GM19455 (cell line): Measurements from ENCODE around the gene KCNG2.

Experiments used
- ATAC-seq: cut with Tn5 transposase; IDR thresholded peaks from one replicate; pipeline ENCODE4 v1.9.1; 2021; ENCODE audit not compliant: unreplicated experiment

Gene KCNG2

DNA sequence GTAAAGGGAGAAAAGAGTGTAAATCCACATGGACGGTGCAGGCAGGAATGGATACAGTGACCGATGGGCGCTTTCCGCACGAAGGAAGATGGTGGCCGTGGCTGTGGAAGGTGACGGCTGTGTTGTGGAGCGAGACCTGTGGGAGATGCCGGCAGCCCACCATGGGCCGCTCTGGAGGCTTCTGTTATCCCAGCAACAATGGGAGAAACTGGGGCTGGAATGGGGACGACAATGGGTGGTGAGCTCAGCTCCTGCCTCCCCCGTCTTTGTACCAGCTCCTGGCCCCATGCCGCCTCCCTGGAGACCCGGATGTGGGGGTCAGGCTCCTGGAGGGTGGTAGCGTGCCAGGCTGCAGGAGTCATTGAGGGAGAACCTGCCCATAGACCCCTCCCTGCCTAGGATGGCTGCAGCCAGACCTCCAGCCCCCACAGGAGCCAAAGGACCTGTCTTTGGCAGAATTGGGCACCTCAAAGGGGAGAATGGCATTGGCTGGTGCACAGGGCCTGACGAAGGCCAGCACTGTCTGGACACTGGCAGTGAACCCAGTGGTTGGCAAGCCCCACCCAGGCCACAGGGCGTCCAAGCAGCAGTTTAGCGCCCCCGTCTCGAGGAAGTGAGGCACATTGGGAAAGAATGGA lies 81.1 kb downstream of the KCNG2 start:
- no peak for ATAC-seq

- no peak for ATAC-seq
These were observed 81.8 kb downstream of the KCNG2 start for GRCh38 chr18:79879566-79879965.

- ATAC-seq = no peak
These were observed 84.0 kb downstream of the KCNG2 start for GRCh38 chr18:79881695-79882094.

DNA sequence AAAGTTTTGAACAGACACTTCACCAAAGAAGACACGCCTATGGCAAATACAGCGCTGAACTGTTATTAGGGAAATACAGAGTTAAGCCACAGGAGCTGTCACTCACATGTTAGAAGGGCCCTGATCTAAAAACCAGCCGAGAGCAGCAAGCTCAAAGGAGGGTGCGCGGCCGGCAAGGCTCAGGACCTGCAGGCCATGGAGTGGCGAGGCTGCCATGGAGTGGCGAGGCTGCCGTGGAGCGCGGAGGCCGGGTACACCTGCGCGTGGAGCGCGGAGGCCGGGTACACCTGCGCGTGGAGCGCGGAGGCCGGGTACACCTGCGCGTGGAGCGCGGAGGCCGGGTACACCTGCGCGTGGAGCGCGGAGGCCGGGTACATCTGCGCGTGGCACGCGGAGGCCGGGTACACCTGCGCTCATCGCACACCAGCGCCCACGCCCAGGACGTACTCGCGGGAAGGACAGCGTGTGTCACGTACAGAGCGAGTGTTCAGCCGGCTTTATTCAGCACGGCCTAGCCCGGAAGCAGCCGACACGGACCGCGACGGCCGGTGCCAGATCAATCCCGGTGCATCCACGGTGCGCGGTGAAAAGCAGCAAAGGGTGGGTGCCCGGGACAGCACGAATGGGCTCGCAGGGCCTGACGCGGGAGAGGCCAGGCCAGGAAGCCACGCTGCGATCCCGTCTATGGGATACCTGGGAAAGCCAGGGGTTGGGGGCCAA lies 84.9 kb downstream of the KCNG2 start:
- ATAC-seq = no peak

GRCh38 chr18:79883461-79884293 lies 85.9 kb downstream of the KCNG2 start:
- ATAC-seq = no peak

DNA sequence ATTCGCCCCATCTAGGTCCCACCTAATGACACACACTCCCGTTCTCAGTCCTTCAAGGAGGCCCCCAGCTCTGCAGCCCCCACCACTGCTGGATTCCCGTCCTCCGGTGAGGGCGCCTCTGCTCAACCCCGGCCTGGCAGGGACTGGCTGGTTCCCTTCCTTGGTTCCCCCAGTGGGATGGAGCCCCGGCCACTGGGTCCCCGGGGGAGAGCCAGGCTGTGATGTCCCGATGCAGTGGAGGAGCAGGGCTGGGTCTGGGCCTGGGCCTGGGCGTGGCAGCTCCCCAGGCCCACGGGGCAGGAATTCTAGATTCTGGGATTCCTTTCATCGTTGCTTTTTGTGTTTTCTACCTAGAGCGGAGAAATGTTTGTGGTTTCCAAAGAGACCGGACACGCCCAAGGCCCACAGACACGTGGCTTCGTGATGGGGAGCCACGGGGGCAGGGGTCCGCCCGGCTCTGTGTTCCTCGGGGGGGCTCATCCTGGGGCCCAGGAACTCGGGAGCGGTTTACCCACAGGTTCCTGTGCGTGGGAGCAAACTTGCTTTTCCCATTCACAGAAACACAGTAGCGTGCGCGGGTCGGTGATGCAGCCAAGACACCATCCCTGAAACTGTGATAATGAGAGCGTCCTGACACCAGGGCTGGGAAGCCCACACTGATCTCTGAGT lies 86.7 kb downstream of the KCNG2 start:
- no peak for ATAC-seq

DNA sequence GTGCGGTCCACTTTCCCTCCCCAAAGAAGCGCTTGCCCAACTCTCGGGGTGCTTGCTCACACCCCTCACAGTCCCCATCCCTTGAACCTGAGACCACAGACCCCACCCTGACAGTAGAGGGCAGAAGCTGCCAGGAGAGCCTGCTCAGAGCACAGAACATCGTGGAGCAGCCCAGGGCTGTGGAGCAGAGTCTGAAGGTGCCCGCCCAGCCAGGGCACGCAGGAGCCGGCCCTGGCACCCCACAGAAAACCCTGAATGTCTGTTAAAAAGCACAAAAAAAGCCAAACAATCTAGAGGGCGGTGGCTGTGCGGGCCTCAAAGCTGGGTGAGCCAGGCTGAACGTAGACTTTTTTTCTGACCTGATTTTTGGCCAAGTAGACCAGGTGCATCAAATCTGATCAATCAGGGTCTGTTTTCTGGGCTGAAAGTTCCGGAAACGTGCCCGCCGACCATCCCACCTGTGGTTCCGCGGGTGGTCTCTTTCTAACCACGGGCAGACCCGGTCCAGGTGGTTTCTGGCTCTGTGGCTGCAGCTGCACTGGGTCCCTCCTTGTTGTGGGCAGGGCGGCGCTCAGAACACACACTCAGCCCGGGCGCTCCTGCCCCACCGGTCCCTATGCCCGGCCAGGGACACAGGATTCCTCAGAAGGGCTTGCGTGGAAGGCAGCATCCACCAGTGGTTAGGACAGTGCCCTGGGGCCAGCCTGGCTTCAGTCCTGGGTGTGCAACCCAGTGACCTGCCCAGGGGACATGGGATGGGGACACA lies 87.4 kb downstream of the KCNG2 start:
- ATAC-seq = no peak

DNA sequence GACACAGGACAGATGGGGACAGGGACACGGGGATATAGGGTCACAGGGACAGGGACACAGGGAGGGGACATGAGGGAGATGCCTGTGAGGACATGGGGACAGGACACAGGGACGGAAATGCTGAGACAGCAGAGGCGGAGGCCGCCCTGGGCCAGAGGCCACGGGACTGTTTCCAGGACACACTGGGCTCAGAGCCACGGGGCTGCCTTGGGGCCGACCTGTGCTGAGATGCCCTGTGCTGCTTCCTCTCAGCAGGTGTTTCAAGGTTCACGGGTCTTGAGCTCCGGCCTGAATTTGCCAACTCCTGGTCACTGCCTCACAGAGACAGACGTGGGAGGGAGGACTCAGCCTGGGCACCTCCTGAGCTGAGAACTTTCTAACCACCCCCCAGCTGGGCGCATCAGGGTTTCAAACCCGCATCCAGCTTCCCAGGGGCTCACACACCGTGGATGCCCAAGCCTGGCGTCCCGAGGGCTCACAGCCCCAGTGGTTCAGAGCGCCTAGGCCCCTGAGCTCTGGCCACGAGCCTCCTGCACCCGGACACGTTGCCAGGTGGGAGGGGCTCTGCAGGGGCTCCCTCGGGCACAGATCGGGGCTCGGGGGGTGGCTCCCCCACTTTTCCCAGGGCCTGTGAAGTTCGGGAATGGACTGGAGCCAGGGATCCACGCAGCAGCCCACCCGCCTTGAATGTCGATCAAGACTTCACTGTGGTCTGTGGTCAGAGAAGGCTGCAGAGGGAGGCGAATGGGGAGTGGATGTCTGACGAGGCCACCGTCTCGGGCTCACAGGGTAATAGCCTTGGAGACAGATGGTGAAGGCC lies 89.7 kb downstream of the KCNG2 start:
- ATAC-seq = no peak

- ATAC-seq = no peak
These were observed 90.3 kb downstream of the KCNG2 start for GRCh38 chr18:79888016-79888415.

DNA sequence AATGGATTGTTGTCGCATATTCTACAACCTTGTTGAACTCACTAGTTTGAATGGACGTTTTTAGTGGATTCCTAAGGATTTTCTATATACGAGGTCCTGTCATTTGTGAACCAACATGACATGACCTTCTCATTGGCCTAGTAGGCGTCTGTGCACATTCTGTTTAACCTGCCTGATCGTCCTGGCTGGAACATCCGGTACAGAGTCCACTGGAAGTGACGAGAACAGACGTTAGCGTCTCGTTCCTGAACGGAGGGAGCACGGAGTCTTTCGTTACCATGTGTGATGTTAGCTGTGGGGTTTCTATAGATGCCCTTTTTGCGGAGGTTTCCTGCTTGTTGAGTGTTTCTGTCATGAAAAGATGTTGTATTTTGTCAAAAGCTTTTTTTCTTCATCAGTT lies 91.8 kb downstream of the KCNG2 start:
- no peak for ATAC-seq

- ATAC-seq = no peak
These were observed 92.9 kb downstream of the KCNG2 start for GRCh38 chr18:79890674-79891073.

DNA sequence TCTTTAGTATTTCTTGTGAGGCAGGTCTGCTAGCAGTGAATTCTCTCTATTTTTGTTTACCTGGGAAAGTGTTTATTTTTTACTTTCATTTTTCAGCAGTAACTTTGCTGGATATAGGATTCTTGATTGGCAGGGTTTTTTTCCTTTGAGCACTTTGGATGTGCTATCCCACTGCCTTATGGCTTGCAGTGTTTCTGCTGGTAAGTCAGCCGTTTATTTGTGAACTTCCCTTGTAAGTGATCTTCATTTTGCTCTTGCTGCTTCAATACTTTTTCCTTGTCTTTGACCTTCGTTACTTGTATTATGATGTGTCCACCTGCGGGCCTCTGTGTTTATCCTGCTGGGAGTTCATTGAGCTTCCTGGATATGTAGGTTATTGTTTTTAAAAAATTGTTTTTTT lies 99.0 kb downstream of the KCNG2 start:
- no peak for ATAC-seq

GRCh38 chr18:79897940-79898625 lies 100.3 kb downstream of the KCNG2 start:
- ATAC-seq = no peak

DNA sequence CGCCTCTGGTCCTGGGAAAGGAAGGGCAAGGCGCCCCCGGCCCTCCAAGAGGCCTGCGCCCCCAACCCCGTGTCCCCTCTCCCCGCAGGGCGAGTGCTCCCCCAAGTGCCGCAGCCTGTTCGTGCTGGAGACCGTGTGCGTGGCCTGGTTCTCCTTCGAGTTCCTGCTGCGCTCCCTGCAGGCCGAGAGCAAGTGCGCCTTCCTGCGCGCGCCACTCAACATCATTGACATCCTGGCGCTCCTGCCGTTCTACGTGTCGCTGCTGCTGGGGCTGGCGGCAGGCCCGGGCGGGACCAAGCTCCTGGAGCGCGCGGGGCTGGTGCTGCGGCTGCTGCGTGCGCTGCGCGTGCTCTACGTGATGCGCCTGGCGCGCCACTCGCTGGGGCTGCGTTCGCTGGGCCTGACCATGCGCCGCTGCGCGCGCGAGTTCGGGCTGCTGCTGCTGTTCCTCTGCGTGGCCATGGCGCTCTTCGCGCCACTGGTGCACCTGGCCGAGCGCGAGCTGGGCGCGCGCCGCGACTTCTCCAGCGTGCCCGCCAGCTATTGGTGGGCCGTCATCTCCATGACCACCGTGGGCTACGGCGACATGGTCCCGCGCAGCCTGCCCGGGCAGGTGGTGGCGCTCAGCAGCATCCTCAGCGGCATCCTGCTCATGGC lies 101.3 kb downstream of the KCNG2 start:
- no peak for ATAC-seq

GRCh38 chr18:79899609-79900445 lies 102.1 kb downstream of the KCNG2 start:
- no peak for ATAC-seq

DNA sequence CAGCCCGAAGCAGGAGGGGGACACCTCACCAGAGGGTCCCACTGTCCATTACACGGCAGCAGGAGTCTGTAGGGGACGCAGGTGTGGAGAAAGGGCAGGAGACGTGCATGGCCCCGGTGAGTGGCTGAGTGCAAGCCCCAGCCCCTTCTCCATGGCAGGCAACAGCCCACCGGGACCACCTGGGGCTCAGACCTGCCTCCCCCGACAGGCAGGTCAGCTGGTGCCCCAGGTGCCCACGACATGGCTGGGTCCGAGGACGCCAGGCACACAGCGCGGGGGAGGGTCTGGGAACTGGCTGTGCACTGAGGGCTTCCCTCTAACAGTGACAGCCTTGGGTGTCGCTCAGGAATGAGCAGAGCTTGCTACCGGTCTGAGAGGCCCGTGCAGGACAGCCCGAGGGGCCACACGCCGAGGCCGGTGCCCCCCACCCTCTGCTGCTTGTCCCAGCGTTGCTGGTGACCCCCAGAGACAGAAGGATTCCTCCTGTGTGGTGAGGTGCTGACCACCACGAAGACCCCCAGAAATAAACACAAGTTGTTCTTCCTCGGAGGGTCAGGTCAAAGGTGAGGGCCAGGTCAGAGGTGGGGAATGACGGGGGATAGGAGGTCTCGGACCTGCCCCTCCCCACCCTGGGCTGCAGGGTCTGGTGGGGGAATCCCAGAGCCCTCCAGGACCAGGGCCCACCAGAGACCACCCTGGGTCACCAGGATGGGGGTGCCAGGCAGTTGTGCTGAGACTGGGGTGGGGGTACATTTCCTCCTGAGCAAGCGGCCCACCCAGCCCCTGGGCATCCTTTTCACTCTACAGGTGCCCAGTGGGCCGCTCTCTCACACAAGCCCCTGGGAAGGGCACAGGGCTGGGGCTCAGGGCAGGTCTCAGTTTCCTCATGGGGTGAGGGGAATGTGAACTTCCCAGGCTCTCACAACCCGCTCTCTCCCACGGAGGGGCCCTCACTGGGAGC lies 103.2 kb downstream of the KCNG2 start:
- no peak for ATAC-seq

DNA sequence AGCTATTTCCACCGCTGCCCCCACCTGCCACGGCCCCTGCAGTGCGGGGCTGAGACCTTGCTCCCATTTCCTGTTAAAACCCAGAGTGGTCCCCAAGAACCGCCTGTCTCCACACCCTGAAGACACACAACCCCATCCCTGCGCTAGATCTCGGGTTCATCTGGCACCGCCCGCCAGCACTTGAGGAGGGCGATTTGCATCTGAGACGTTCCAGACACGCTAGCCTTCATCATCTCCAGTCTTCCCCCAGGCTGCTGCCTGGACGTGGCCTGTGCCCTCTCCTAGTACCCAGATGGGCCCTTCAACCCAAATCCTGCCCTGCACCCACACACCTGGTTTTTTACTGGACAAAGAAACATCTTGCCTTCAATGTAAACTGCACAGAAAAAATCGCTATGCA lies 103.9 kb downstream of the KCNG2 start:
- ATAC-seq = no peak
